Loucy (cell line): ENCODE data around the gene NCF2.

ENCODE experiments used
- EZH2phosphoT487 ChIP-seq: fragments of 200-600 bp; IDR thresholded peaks from 2 replicates; pipeline ENCODE4 v1.6.1; 2018; ENCODE audit warnings: antibody characterized with exemption, mild to moderate bottlenecking, moderate library complexity, borderline replicate concordance
- TF ChIP-seq, protein P1 (sequence below): fragments of 200-600 bp; sonication (generic); conservative IDR thresholded peaks from 2 replicates; pipeline ENCODE4 v1.5.1; 2014; ENCODE audit warnings: mild to moderate bottlenecking, antibody characterized with exemption, low read length

- TF ChIP-seq, protein P1, sequence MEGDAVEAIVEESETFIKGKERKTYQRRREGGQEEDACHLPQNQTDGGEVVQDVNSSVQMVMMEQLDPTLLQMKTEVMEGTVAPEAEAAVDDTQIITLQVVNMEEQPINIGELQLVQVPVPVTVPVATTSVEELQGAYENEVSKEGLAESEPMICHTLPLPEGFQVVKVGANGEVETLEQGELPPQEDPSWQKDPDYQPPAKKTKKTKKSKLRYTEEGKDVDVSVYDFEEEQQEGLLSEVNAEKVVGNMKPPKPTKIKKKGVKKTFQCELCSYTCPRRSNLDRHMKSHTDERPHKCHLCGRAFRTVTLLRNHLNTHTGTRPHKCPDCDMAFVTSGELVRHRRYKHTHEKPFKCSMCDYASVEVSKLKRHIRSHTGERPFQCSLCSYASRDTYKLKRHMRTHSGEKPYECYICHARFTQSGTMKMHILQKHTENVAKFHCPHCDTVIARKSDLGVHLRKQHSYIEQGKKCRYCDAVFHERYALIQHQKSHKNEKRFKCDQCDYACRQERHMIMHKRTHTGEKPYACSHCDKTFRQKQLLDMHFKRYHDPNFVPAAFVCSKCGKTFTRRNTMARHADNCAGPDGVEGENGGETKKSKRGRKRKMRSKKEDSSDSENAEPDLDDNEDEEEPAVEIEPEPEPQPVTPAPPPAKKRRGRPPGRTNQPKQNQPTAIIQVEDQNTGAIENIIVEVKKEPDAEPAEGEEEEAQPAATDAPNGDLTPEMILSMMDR, result no peak
- TF ChIP-seq EZH2phosphoT487, result no peak
These were observed 68.2 kb downstream of the NCF2 start for GRCh38 chr1:183522104-183522503.
